OCI-M1 (cell line): Measurements from ENCODE around the gene PDP2.

Experiments used
- DNase-seq: peaks from one replicate; lab custom pipeline; 2025; lab: John Stamatoyannopoulos, UW

Gene PDP2, protein sequence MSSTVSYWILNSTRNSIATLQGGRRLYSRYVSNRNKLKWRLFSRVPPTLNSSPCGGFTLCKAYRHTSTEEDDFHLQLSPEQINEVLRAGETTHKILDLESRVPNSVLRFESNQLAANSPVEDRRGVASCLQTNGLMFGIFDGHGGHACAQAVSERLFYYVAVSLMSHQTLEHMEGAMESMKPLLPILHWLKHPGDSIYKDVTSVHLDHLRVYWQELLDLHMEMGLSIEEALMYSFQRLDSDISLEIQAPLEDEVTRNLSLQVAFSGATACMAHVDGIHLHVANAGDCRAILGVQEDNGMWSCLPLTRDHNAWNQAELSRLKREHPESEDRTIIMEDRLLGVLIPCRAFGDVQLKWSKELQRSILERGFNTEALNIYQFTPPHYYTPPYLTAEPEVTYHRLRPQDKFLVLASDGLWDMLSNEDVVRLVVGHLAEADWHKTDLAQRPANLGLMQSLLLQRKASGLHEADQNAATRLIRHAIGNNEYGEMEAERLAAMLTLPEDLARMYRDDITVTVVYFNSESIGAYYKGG

DNA sequence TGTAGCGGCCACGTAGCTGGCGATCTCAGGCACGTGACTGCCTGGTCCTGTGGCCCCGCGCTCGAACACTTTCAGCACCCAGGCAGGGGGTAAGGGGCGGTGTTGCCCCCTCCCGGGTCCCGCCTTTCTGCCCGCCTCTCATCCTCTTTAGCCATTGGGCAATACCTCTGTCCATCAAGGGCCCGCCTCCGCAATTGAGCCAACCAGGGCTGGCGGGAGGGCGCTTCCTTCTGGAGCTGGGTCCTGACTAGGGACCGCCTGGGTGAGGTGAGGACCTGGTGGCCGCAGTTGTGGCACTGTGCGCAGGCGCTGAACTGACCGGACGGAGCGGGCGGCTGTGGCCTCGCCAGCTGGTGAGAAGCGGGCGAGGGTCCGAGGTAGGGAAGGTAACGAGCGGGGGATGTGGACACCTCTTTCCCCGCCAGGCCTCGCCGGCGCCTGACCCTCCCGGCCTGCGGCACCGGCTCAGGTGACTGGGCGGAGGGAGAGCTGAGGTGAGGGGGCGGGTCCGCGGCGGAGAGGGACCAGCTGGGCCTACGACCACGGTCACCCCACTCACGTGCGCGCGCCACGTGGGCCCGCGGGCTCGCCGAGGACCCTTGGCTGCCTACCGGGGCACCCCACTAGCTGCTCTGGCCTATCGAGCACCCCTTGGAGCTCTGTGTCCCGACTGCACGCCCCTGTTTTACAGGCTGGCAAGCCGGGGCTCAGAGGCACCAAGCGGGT lies at the start of gene PDP2:
Gene PDP2 (plus strand): TSS at position 228 of the 726 bp plus-strand sequence. CDS start 3,770 bp downstream, outside the sequence.
- peak; percentile 97 for DNase-seq

DNA sequence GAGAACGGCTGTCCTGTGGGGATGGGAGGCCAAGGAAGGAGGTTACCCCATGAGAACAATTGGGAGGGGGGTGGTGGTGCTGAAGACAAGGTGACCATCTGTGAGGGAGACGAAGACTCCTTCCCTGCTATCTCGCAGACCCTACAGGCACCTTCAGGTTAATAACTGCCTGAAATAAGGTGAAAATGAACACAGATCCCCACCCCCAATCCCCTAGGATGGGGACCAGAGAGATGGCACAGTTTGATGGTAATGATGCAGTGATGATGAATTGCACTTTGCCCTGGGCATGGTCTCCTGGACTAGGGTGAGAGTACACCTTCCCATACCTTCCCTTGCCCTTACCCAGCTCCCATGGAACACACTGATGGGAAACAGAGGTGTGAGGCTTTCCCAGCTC lies 48.1 kb upstream of the PDP2 start:
- no peak for DNase-seq

DNA sequence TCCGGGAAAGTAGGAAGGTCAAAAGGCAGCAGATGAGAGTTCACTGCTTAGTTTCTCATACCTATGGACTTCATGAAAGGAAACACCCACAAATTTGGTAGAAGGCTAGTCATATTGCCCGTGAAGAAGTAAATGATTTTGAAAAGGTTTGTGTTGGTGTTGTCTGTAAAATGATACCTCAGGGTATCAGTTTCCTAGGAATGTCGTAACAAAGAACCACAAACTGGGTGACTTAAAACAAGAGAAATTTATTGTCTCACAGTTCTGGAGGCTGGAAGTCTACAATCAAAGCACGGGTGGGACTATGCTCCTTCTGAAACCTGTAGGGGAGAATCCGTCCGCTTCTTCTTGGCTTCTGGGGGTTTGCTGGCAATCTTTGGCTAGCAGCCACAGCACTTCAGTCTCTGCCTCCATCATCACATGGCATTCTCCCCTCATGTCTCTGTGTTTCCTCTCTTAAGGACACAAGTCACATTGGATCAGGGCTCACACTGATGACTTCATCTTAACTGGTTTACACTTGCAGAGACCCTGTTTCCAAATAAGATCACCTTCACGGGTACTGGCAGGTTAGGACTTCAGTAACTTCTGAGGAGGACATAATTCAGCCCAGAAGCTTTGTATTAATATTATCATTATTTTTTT lies 47.5 kb upstream of the PDP2 start:
- DNase-seq = peak; percentile 13

DNA sequence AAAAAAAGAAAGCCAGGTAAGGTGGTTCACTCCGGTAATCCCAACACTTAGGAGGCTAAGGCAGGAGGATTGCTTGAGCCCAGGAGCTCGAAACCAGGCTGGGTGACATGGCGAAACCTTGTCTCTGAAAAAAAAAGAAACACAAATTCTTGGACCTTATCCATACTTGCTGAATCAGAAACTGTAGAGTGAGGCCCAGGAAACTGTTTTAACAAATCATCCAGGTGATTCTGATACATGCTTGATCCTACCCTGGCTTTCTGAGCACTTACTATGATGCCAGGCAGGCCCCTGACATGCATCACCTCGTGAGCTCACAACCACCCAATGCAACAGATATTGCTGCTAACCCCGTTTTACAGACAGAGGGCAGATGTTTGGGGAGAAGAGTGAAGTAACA lies 45.6 kb upstream of the PDP2 start:
- DNase-seq = no peak

DNA sequence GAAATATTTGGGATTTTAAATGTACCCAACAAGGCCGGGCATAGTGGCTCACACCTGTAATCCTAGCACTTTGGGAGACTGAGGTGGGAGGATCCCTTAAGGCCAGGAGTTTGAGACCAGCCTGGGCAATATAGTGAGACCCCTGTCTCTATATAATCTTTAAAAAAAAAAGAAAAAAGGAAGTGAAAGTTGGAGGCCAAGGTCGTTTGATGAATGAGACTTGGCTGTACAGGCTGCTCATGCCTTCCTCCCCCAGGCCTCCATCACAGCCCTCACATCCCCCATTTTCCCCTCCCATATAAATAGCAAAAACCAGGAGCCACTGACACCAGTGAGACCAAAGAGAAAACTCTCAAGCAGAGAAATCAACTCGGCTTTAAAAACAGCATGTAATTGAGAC lies 39.4 kb upstream of the PDP2 start:
- no peak for DNase-seq

DNA sequence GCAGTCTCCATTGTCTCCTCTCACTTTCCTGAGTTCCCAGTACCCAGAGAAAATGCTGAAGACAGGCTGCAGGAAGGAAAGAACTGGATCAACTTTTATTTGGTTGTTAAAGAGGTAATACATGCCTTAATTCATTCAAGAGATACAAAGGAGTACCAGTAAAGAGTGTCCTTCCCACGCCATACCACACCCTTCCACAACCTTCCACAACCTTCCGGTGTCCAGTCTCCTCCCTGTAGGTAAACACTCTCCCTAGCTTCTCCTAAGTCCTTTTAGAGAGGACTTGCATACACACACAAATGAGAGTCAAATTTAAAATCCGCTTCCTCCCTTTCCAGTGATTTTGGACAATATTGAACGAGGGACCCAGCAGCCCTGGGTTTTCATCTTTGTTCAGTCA lies 38.9 kb upstream of the PDP2 start:
- DNase-seq = no peak

DNA sequence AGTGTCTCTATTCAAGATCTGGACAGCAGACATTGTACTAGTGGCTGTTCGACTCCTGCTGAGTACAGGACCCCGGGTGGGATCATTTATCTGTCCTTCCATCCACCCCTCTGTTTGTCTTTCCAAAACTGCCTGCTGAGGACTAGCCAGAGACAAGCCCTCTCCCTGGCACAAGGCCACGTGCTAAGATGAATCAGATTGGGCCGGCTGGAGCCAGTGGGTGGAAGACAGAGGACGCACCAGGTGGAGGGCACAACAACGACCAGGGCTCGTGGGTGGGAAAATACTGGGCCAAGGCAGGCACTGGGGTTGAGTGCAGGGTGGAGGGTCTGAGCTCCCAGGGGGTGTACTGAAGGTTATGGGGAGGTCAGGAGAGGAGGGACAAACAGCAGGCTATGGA lies 37.5 kb upstream of the PDP2 start:
- no peak for DNase-seq

DNA sequence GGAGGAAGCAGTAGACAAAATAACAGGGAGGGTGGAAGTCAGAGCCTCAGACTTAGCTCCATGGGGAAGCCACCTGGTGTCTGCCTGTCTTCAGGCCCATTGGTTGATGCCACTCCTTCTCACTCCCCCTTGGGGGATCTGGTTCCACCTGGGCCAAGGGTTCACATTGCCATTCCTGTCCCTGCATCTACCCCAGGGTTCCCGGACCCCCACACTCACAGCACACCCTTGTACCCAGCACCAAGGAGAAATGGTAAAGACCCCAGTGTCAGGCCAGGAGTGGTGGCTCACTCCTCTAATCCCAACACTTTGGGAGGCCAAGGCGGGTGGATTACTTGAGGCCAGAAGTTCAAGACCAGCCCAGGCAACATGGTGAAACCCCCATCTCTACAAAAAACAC lies 37.1 kb upstream of the PDP2 start:
- no peak for DNase-seq

DNA sequence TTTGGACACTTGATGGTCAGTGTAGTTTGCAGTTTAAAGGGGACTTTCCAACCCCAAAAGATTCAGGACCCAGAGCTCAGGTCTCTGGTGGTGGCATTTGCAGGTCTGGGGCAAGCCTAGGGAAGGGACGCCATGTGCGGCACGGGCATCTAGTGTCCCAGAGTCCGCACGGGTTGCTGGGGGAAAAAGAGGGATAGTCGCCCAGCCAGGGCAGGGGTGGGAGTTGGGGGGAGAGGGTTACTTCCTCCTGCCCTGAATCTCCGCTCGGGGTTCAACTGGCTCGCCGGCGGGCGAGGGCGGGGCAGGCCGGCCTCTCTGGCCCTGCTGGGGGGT lies 36.3 kb upstream of the PDP2 start:
- no peak for DNase-seq

DNA sequence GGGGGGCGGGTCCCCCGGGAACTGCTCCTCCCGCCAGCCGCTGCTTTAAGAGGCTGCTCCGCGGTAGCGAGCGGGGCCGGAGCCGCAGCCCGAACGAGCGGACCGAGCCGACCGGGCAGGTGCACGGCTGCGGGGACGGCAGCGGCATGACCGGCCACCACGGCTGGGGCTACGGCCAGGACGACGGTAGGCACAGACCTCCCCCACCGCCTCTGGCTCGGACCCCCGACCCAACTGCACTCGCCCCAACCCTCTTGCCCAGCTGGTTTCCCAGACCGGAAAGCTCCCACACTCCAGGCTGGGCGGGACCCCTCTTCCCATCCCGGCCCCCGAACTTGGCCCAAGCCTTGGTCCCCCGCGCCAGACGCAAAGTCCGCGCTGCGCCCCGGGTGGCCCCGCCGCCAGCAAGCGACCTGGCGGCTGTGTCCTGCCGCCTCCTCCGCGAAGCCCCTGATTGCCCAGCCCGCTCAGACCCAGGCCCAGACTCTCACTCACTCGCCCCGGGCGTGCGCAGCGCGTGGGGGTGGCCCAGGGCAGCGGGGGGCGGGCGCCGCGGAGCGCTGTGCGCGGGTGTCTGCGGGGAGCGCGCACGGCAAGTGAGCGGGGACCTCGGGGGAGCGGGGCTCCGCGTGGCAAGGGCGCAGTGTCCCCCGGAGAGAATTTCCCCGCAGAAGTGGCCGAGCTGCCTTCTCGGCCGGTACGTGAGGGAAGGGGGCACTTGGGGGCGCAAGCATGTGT lies 35.8 kb upstream of the PDP2 start, which contains the start of gene CA7:
Gene CA7 (plus strand): TSS at position 73 of the 738 bp plus-strand sequence. CDS start 74 bp downstream, at position 147.
- no peak for DNase-seq

DNA sequence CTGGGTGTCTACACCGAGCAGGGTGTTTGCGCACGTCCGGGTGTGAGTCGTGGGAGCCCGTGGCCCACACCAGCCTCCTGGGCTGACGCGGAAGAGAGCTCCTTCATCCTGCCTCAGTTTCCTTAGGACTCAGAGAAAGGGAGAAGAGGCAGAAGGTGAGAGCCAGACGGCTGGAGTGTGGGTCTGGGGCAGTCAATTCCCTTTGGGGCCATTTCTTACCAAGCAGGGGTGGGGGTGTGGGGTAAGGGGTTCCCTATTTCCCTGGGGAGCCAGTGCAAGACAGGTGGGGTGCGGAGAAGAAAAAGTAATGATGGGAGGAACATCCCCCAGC lies 35.3 kb upstream of the PDP2 start:
- no peak for DNase-seq

DNA sequence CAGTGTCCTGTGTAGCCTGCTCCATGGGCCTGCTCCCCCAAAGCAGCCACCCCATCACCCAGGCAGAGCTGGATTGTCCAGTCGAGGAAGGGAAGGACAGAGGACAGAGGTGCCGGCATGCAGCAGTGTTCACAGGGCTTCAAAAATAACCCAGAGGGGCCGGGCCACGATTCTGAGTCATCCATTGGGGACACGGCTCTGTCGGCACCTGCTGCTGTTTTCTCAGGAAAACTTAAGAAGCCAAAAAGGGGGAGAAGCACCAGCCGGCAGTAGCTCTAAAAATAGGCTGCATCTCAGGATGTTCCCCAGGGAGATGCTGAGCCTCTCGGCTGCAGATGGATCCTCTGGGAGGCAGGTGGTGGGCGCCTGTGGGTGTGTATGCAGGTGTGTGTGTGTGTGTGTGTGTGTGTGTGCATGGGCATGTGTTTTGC lies 34.5 kb upstream of the PDP2 start:
- no peak for DNase-seq

DNA sequence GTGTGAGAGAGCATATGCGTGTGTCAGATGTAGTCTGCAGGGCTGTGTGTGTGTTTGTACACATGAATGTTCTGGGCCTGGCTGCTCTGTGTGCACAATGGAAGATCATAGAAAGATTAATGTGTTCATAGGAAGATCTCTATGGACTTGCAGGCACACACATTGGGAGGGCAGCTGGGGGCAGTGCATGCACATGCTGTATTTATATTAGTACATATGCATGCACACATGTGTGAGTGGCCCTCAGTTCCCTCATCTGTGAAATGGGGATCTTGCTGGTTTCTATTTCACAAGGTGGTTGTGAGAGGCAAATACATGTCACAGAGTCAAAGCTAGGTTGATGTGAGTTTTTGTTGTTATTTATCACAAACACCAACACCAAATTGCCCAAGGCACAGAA lies 34.0 kb upstream of the PDP2 start:
- DNase-seq = no peak

DNA sequence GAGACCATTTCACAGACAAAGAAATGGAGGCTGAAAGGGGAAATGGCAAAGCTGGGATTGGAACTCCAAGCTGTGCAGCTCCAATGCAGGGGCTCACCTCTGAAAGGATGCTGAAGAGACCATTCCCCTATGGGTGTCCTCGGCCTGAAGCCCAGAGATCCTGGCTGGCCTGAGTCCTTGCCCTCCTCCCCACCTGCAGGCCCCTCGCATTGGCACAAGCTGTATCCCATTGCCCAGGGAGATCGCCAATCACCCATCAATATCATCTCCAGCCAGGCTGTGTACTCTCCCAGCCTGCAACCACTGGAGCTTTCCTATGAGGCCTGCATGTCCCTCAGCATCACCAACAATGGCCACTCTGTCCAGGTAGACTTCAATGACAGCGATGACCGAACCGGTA lies 33.5 kb upstream of the PDP2 start:
- DNase-seq = no peak

DNA sequence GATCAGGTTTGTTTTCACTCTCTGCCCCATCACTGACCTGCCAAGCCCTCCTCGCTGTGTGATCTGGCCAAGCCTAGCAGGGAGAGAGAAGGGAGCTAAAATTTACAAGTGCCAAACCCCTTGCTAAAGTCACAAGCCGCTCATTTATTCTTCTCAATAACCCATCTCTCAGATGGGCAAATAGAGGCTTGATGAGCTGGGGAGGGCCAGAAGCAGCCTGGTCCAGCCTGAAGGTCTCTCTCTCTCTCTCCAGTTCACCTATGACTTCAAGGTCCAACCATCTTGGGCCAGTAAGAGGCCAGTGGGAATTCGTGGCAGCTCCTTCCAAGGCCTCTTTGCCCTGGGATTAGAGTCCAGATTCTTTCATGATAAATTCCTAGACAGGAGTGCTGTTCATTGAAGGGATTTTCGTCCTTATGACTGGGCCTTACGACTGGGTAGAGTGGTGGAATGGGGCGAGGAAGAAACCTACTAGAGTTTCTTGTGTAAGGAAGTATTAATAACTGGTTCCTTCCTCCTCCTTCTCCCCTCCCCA lies 32.7 kb upstream of the PDP2 start:
- DNase-seq = no peak

DNA sequence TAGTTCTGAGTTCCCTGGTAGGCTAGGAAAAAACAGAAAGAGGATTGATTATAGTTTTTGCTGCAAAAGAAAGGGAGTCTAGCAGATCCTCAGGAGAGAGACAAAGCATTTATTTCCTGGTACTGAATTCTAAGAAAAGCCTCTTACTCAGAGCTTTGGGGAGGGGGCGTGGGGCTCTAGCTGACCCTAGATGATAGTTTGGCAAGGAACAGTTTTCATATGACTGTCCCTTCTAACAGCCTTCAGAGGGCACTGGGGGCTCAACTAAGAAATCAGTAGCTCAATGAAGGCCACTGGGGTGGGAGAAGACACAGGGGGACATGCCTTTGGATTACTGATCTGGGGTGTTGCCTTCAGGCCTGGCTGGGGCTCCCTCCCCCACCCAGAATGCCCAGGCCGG lies 32.1 kb upstream of the PDP2 start:
- no peak for DNase-seq

DNA sequence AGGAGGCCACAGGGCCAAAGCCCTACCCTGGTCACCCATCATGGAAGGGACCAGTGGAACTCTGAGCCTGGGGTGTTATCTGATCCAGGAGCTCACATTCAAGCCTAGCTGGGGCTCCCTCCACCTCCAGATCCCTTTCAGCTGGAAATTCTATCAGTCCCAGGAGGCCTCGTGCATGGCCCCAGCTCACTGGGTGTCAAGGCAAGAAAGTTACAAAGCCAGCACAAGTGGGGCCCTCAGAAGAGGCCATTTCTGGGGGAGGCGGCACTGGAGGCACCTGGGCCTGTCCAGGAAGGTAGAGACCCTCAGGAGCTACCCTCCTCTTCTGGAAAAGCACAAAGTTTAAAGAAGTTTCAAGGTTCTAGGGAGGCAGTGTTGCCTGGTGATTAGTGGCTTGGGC lies 31.3 kb upstream of the PDP2 start:
- DNase-seq = no peak

DNA sequence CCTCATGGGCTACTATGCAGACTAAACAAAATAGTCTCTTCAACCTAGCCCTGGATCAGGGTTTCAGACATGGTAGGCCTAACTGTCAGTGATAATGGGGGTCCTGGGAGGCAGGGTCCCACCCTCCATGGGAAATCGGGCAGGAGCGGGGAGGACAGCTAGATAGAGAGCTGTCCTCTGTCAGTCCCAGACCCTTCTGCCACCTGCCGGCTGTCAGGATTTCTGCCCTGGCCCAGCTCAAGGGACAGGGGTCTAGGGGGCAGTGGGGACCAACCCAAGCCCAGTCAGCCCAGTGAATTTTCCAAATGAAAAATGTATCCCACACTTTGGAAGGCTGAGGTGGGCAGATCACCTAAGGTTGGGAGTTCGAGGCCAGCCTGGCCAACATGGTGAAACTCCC lies 30.8 kb upstream of the PDP2 start:
- DNase-seq = no peak

DNA sequence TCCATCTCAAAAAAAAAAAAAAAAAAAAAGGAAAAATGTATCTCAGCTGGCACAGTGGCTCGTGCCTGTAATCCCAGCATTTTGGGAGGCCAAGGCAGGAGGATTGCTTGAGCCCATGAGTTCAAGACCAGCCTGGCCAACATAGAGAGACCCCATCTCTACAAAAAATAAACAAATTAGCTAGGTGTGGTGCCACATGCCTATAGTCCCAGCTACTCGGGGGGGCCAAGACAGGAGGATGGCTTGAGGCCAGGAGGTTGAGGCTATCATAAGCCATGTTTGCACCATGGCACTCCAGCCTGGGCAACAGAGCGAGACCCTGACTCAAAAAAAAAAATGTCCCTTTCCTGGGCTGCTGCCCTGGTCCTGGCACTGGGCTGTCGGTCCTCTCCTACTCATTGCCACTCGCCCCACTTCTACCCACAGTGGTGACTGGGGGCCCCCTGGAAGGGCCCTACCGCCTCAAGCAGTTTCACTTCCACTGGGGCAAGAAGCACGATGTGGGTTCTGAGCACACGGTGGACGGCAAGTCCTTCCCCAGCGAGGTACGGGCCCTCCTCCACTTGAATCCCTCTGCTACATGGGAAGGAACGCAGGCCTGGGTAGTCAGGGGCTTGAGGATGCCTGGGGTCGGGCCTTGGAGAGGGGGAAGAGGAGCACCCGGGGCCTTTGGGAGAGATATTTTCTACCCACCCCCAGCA lies 30.1 kb upstream of the PDP2 start:
- no peak for DNase-seq

DNA sequence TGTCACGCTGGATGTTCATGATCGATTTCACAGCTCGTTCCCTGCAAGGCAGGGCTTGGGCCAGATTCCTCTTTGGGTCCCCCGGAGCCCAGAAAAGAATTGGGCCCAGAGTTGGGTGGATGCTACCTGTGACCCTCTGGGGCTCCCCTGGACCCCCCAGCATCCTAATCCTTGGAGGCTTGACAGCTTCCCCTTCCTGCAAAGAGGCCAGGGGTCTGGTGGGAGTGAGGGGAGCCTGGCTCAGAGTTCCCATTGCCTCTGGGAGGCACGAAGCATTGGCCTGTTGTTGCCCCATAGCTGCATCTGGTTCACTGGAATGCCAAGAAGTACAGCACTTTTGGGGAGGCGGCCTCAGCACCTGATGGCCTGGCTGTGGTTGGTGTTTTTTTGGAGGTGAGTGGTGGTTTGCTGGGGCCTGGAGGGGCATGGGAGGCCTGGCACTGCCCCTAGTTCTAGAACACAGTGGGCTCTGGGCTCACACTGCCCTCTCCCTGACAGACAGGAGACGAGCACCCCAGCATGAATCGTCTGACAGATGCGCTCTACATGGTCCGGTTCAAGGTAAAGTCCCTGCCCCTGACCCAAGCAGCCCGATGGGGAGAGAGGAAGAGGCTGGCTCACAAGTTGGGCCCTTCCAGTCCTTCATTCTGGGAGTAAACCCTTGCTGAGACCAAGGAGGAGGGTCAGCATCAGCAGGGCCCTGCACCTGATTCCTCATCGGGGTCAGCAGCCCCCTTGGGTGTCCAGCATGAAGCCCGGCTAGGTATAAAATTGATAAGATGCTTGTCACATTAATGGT lies 28.9 kb upstream of the PDP2 start:
- no peak for DNase-seq
